ENCODE measurements around the gene ZNRF2.

The ZNRF2 gene

GRCh38 chr7:30328381-30328780 lies 44.0 kb downstream of the ZNRF2 start:
- no peak for TF ChIP-seq TARDBP (IDR thresholded peaks at IDR 0.05)
- no peak for TF ChIP-seq FOXA1 (IDR thresholded peaks at IDR 0.05)
- TF ChIP-seq BHLHE40 (IDR thresholded peaks at IDR 0.05; ENCODE audit: borderline replicate concordance), result no peak
- no peak for TF ChIP-seq SP1 (IDR thresholded peaks at IDR 0.05)
- no peak for TF ChIP-seq FOXM1 (IDR thresholded peaks at IDR 0.05; ENCODE audit: borderline replicate concordance)
- TF ChIP-seq LEF1 (IDR thresholded peaks at IDR 0.05; ENCODE audit: borderline replicate concordance), result no peak
- TF ChIP-seq NFRKB (IDR thresholded peaks at IDR 0.05), result no peak
- no peak for TF ChIP-seq CTBP1 (IDR thresholded peaks at IDR 0.05; ENCODE audit: borderline replicate concordance)
- TF ChIP-seq HDGF (IDR thresholded peaks at IDR 0.05; ENCODE audit: borderline replicate concordance), result no peak
- TF ChIP-seq PKNOX1 (IDR thresholded peaks at IDR 0.05), result no peak
- TF ChIP-seq L3MBTL2 (conservative IDR thresholded peaks at IDR 0.05), result no peak
- no peak for TF ChIP-seq SUZ12 (IDR thresholded peaks at IDR 0.05)
- no peak for TF ChIP-seq ZNF384 (IDR thresholded peaks at IDR 0.05)
- POLR2A ChIA-PET, result no interaction called here
- CTCF ChIA-PET, result no interaction called here
- DNase-seq (ENCODE audit: extremely low spot score), result no peak

GRCh38 chr7:30329716-30330115 lies 45.3 kb downstream of the ZNRF2 start:
- DNase-seq (ENCODE audit: extremely low spot score), result no peak
- no peak for TF ChIP-seq FOXK2 (IDR thresholded peaks at IDR 0.05)
- TF ChIP-seq SP1 (IDR thresholded peaks at IDR 0.05), result no peak
- no peak for TF ChIP-seq HDGF (IDR thresholded peaks at IDR 0.05; ENCODE audit: borderline replicate concordance)
- no peak for TF ChIP-seq ZNF384 (IDR thresholded peaks at IDR 0.05)
- no peak for TF ChIP-seq FOXA1 (IDR thresholded peaks at IDR 0.05)
- no peak for TF ChIP-seq NFRKB (IDR thresholded peaks at IDR 0.05)
- TF ChIP-seq ELF4 (IDR thresholded peaks at IDR 0.05), result no peak
- no peak for TF ChIP-seq FOXM1 (IDR thresholded peaks at IDR 0.05; ENCODE audit: borderline replicate concordance)
- no peak for TF ChIP-seq TARDBP (IDR thresholded peaks at IDR 0.05)
- TF ChIP-seq ARNT (IDR thresholded peaks at IDR 0.05), result no peak
- no peak for TF ChIP-seq L3MBTL2 (conservative IDR thresholded peaks at IDR 0.05)
- no peak for TF ChIP-seq SUZ12 (IDR thresholded peaks at IDR 0.05)
- TF ChIP-seq LEF1 (IDR thresholded peaks at IDR 0.05; ENCODE audit: borderline replicate concordance), result no peak
- TF ChIP-seq CTBP1 (IDR thresholded peaks at IDR 0.05; ENCODE audit: borderline replicate concordance), result no peak
- TF ChIP-seq BHLHE40 (IDR thresholded peaks at IDR 0.05; ENCODE audit: borderline replicate concordance), result no peak
- TF ChIP-seq PKNOX1 (IDR thresholded peaks at IDR 0.05), result no peak
- ChIA-PET POLR2A (no interaction called here), CTCF (no interaction called here)

GRCh38 chr7:30330134-30331111 lies 46.0 kb downstream of the ZNRF2 start:
- POLR2A ChIA-PET, result no interaction called here
- TF ChIP-seq PKNOX1 (IDR thresholded peaks at IDR 0.05), result no peak
- TF ChIP-seq TARDBP (IDR thresholded peaks at IDR 0.05), result no peak
- TF ChIP-seq SP1 (IDR thresholded peaks at IDR 0.05), result no peak
- CTCF ChIA-PET, result interaction anchor here (0.9 kb wide), 1 partner anchor 8 kb away, joined by 4 read pairs; no protein-coding TSS in a partner anchor
- no peak for DNase-seq (ENCODE audit: extremely low spot score)

GRCh38 chr7:30331338-30331737 lies 46.9 kb downstream of the ZNRF2 start:
- DNase-seq (ENCODE audit: extremely low spot score), result no peak
- CTCF ChIA-PET, result interaction anchor here (0.9 kb wide), 1 partner anchor 9 kb away, joined by 4 read pairs; no protein-coding TSS in a partner anchor
- POLR2A ChIA-PET, result no interaction called here
- TF ChIP-seq SUZ12 (IDR thresholded peaks at IDR 0.05) (no peak), ELF4 (IDR thresholded peaks at IDR 0.05) (no peak), PKNOX1 (IDR thresholded peaks at IDR 0.05) (no peak), TARDBP (IDR thresholded peaks at IDR 0.05) (no peak), HDGF (IDR thresholded peaks at IDR 0.05; ENCODE audit: borderline replicate concordance) (no peak), NFRKB (IDR thresholded peaks at IDR 0.05) (no peak), FOXK2 (IDR thresholded peaks at IDR 0.05) (no peak), CTBP1 (IDR thresholded peaks at IDR 0.05; ENCODE audit: borderline replicate concordance) (no peak), ARNT (IDR thresholded peaks at IDR 0.05) (no peak), FOXA1 (IDR thresholded peaks at IDR 0.05) (no peak), SP1 (IDR thresholded peaks at IDR 0.05) (no peak), L3MBTL2 (conservative IDR thresholded peaks at IDR 0.05) (no peak), FOXM1 (IDR thresholded peaks at IDR 0.05; ENCODE audit: borderline replicate concordance) (no peak), ZNF384 (IDR thresholded peaks at IDR 0.05) (no peak), BHLHE40 (IDR thresholded peaks at IDR 0.05; ENCODE audit: borderline replicate concordance) (no peak)

GRCh38 chr7:30332549-30332948 lies 48.2 kb downstream of the ZNRF2 start:
- TF ChIP-seq FOXK2 (IDR thresholded peaks at IDR 0.05) (no peak), LEF1 (IDR thresholded peaks at IDR 0.05; ENCODE audit: borderline replicate concordance) (no peak), FOXA1 (IDR thresholded peaks at IDR 0.05) (no peak), TARDBP (IDR thresholded peaks at IDR 0.05) (no peak), SUZ12 (IDR thresholded peaks at IDR 0.05) (no peak), ELF4 (IDR thresholded peaks at IDR 0.05) (no peak), ARNT (IDR thresholded peaks at IDR 0.05) (no peak), HDGF (IDR thresholded peaks at IDR 0.05; ENCODE audit: borderline replicate concordance) (no peak), PKNOX1 (IDR thresholded peaks at IDR 0.05) (no peak), FOXM1 (IDR thresholded peaks at IDR 0.05; ENCODE audit: borderline replicate concordance) (no peak), CTBP1 (IDR thresholded peaks at IDR 0.05; ENCODE audit: borderline replicate concordance) (no peak), NFRKB (IDR thresholded peaks at IDR 0.05) (no peak)
- DNase-seq (ENCODE audit: extremely low spot score), result no peak
- CTCF ChIA-PET, result no interaction called here
- POLR2A ChIA-PET, result no interaction called here
